Measurements from ENCODE around the gene RAN.
"Not testable (repeated sequence)": the region's sequence is repeated elsewhere in the genome, so short reads cannot be mapped to it uniquely, and the experiment has no call there.

RAN gene

DNA sequence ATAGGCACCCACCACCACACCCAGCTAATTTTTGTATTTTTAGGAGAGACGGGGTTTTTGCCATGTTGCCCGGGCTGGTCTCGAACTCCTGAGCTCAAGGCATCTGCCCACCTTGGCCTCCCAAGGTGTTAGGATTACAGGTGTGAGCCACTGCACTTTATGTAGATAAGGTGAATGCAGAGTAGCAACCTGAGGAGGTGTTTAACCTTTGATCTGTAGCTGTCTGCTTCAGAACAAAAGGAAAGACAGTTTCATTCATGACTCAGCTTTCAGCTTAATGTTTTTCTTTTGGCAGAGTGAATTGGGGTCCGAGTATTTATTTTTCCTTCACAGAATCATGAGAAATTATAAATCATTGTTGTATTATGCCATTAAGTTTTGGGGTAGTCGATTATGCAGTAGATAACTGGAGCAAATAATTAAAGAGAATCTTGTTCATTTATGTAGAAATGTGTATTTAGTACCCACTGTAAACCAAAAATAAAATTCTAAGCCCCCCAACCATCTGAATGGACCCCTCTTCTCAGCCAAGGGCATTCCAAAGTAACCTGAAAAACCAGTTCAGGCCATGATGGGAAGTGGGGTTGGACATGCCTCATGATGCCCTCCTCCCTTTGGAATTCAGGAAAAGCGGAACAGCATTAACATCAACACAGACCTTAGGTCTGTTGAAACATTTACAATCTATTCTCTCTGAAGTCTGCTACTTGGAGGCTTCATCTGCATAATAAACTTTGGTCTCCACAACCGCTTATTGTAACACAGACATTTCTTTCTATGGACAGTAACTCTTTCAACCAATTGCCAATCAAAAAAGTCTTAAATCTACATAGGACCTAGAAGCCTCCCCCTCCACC lies 22.1 kb upstream of the RAN start:
- no peak for DNase-seq (ENCODE audit: extremely low read depth in 1 of 2, low read depth in 1 of 2)

DNA sequence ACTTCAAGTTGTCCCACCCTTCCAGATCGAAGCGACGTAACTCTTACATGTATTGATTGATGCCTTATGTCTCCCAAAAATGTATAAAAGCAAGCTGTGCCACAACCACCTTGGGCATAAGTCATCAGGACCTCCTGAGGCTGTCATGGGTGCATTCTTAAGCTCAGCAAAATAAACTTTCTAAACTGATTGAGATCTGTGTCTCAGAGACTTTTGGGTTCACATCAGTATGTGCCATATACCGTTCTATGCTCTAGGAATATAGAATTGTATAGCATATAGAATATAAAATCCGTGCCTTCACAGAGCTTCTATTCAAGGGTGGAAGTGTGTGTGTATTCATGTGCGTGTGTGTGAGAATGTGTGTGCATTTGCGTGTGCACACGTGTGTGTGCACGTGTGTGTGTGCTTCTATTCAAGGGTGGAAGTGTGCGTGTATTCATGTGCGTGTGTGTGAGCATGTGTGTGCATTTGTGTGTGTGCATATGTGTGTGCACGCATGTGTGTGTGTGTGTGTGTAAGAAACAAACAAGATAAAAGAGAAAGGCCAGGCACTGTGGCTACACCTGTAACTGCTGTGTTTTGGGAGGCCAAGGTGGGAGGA lies 21.3 kb upstream of the RAN start:
- no peak for DNase-seq (ENCODE audit: extremely low read depth in 1 of 2, low read depth in 1 of 2)

DNA sequence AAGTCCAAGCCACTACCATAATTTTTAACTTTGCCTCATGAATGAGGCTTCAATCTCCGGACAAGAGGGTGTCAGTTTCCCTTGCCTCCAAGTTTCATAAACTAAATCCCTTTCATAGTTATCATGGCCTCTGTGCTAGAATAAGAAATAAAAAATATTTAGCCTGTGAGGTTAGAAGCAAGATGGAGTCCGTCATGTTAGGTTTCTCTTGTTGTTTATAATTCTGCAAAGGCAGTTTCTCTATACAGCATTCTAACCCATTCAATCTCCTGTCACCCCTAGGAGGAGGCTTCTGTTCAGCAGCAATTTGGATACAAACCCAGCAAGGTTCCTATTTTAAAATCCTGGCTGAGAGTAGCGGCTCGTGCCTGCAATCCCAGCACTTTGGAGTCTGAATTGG lies 15.8 kb upstream of the RAN start:
- DNase-seq (ENCODE audit: extremely low read depth in 1 of 2, low read depth in 1 of 2) = no peak

DNA sequence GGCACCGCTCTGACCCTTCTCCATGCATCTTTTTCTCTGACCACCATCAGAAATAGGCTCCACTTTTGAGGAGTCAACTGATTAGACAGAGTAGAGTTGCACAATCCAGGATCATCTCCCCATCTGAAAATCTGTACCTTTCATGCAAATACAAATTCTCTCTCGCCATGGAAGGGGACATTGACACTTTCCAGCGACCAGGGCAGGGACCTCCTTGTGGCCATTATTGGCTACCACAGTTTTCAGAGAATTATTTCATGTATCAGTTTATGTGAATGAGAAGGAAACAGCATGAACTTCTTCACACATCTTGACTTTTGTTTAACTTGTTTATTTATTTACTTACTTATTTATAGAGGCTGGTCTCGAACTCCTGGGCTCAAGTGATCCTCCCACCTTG lies 13.8 kb upstream of the RAN start:
- DNase-seq (ENCODE audit: extremely low read depth in 1 of 2, low read depth in 1 of 2) = no peak

DNA sequence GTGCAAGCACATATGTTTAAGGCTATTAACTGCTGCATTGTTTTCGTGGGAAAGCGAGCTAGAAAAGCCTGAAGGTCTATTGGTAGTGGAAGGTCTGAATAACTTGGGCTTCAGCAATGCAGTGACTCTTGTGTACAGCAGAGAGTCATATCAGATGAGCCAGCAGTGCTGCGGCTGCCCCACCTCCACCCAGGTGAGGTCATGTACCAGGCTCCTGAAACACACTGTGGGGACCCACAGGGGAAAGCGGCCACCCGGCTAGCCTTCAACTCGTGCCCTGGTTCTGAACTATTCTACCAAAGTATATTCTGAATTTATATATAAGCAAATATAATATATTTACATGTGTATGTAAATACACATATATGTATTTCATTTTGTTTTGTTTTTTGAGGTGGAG lies 12.7 kb upstream of the RAN start:
- no peak for DNase-seq (ENCODE audit: extremely low read depth in 1 of 2, low read depth in 1 of 2)

DNA sequence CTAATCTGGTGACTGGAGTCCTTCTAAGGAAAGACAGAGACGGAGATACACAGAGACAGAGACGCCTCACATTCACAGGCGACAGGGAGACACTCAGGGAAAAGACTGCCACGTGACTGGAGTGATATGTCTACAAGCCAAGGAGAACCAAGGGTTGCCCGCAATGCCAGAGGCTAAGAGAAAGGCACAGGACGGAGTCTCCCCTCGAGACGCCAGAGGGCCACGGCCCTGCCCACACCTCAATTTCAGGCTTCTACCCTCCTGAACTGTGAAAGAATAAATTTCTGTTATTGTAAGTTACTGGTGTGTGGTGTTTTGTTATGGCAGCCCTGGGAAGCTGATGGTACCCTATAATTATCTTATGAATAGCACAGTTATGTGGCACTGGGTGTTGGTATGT lies 11.6 kb upstream of the RAN start:
- DNase-seq (ENCODE audit: extremely low read depth in 1 of 2, low read depth in 1 of 2) = no peak

DNA sequence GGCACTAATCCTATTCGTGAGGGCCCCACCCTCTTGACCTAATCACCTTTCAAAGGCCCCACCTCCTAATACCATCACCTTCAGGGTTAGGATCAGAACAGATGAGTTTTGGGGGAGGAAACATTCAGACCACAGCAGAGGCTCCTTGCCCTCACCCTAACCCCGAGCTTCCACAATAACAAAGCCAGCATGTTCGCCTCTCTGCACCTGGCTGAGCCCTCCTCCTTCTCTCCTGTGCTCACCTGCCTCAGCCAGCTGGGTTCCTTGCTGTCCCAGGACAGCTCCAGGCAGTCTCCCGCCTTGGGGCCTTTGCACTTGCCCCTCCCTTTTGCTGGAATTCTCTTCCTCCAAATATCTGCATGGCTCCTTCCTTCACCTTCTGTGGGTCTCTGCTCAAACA lies 9.7 kb upstream of the RAN start:
- DNase-seq (ENCODE audit: extremely low read depth in 1 of 2, low read depth in 1 of 2) = no peak

DNA sequence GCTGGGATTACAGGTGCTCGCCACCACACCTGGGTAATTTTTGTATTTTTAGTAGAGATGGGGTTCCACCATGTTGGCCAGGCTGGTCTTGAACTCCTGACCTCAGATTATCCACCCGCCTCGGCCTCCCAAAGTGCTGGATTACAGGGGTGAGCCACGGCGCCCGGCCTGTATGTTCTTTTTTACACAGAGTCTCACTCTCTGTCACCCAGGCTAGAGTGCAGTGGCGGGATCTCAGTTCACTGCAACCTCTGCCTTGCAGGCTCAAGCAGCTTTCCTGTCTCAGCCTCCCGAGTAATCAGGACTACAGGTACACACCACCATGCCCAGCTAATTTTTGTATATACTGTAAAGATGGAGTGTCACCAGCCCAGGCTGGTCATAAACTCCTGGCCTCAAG lies 9.1 kb upstream of the RAN start:
- DNase-seq (ENCODE audit: extremely low read depth in 1 of 2, low read depth in 1 of 2) = not testable (repeated sequence)

DNA sequence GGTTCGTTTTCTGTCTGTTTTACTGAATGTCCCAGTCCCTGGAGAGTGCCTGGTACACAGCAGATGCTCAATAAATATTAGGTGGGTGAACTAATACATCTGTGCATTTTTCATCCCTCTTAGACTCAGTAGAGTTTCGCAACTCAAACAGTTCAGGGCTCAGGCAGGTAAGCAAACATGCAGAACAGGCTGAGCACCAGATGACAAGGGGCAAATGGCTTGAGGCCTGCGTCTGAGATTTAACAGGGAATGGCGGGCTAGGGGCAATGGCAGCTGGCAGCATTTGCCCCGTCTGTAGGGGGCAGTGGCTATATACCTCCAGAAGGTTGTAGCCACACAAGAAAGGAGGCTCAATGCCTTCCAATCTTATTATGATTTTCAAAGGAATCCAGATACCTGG lies 8.6 kb upstream of the RAN start:
- no peak for DNase-seq (ENCODE audit: extremely low read depth in 1 of 2, low read depth in 1 of 2)

DNA sequence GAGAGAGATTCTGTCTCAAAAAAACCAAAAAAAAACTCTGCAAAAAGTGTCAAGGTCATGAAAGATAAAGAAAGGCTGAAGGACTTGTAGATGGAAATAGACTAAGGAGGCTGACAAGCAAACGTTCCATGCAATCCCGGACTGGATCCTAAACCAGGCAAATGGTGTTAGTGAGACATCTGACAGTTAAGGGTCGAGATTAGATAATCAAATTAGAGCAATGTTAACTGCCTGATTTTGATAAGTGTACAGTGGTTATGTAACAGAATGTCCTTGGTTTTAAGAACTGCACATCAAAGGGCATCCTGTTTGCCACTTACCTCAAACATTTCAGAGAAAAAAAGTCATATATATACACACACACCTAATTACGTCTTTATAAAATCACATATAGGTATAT lies 3.5 kb upstream of the RAN start:
- no peak for DNase-seq (ENCODE audit: extremely low read depth in 1 of 2, low read depth in 1 of 2)

DNA sequence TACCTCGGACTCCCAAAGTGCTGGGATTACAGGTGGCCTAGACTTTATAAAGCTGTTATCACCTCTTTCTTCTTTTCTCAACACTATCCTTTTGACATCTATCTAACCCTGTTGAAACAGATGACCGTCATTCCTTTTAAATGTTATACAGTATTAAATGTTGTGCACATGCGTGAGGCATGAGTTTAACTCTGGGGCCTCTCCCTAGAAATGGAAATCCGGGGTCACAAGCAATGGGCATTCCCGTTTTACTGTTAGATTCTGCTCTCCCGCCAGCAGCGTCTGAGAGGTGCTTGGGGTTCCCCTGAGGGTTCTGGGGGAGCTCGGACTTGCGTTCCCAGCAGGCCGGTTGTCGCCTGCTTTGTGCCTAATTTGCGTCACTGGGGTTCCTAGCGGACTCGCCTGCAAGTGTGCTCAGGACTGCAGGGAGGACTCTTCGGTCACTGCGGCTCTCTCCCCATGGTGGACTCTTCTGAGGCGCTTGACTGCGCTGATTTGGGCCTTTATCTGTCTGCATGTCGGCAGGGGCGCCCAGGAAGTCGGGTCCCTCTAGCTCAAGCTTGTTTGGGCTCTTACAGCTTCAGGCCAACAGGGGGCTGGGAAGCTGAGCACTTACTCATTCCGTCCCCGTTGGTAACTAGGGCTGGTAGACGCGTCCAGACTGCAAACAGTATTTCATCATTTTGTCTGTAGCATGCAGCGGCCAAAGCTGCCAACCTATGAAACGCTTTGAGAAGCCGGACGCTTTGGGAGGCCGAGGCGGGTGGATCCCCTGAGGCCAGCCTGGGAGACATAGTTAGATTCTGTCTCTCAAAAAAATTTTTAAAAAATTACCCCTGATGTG lies 1.2 kb upstream of the RAN start:
- peak in 1 of 2 donors; percentile 40 for DNase-seq (ENCODE audit: extremely low read depth in 1 of 2, low read depth in 1 of 2)

DNA sequence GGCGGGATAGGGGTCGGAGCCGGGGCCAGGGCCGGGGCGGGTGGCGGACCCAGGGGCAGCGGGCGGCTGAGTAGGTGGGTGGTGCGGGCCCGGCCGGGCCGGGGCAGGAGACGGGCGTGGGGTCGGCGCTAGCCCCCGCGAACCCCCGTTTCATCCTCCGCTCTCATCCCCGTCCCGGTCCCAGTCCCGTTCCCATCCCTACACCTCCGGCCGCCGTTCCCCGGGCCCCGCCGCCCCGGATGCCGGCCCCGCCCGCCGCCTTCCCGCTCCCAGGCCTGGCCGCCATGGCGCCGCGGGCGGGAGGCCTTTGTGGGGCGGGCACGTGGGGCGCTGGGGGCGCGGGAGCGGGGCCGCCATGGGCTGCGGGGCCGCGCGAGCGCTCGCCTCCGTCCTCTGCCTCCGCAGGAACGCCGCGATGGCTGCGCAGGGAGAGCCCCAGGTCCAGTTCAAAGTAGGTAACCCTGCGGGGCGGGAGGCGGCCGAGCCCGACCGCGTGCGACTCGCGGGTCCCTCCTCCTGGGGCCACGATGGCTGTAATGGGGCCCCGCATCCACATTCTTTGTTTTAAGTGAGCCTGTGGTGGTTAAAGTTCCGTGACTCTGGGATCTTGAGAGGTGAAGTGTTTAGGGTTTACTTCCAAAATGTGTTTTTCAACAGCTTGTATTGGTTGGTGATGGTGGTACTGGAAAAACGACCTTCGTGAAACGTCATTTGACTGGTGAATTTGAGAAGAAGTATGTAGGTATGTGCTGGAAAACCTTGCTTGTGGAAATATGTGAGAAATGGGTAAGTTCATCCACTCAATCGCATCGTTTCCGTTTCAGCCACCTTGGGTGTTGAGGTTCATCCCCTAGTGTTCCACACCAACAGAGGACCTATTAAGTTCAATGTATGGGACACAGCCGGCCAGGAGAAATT lies 572 bp downstream of the RAN start:
- DNase-seq (ENCODE audit: extremely low read depth in 1 of 2, low read depth in 1 of 2) = peak in 1 of 2 donors; percentile 28

DNA sequence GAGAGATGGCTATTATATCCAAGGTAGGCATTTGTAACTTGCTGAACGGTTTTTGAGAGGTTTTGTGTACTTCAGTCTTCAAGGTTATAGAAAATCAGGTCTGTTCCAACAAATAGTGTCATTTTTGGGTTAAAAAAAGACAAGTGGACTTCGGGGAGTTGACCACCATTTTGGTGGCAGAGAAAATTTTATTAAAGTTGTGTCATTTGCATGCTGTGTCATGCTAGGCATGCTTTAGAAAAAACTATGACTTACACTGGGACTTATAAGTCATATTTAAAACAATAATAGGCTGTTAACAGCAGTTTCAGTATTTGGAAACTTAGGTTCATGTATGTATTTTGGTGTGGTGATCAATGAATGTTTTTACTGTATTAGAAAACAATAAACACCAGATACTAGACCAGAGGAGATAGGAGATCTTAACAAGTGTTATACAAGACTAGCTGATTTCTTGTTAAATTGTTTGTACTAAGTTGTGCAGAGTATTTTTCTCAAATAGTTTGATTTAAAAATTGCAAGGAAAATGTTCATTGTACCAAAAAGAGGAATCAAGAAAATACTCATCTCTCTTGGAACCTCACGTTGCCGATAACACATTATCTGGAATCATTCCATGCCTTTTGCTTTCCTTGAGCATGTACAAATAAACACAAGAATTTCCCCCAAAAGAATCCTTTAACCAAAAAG lies 1.4 kb downstream of the RAN start:
- no peak for DNase-seq (ENCODE audit: extremely low read depth in 1 of 2, low read depth in 1 of 2)

DNA sequence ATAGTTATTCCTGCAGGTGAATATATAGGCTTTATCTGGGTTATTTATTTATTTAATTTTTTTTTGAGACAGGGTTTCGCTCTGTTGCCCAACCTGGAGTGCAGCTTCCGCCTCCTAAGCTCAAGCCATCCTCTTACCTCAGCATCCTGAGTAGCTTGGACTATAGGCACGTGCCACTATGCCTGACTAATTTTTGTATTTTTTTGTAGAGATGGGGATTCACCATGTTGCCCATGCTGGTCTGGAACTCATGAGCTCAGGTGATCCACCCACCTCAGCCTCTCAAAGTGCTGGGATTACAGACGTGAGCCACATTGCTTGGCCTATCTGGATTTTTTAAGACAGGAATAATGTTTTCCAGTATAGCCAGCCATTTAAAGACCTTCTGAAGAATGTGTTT lies 2.0 kb downstream of the RAN start:
- no peak for DNase-seq (ENCODE audit: extremely low read depth in 1 of 2, low read depth in 1 of 2)

DNA sequence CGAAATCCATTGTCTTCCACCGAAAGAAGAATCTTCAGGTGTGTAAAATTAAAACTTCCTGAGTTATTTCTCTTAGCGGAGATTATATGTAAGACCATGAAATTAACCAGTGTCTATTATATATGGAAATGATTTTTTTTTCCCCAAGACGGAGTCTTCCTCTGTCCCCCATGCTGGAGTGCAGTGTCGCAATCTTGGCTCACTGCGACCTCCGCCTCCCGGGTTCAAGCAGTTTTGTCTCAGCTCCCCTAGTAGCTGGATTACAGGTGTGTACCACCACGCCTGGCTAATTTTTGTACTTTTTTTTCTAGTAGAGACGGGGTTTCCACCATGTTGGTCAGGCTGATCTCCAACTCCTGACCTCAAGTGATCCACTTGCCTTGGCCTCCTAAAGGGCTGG lies 2.8 kb downstream of the RAN start:
- no peak for DNase-seq (ENCODE audit: extremely low read depth in 1 of 2, low read depth in 1 of 2)

DNA sequence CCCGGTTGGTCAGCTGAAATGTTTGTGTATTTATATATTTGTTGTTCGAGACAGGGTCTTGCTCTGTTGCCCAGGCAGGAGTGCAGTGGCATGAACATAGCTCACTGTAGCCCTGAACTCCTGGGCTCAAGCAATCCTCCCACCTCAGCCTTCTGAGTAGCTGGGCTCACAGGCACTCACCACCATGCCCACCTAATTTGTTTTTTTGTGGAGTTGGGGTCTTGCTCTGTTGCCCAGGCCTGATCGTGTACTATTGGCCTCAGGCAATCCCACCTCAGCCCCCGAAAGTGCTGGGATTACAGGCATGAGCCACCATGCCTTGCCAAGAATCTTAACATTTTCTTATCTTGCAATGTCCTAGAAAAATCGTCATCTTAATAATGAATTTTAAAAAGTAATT lies 3.3 kb downstream of the RAN start:
- no peak for DNase-seq (ENCODE audit: extremely low read depth in 1 of 2, low read depth in 1 of 2)

DNA sequence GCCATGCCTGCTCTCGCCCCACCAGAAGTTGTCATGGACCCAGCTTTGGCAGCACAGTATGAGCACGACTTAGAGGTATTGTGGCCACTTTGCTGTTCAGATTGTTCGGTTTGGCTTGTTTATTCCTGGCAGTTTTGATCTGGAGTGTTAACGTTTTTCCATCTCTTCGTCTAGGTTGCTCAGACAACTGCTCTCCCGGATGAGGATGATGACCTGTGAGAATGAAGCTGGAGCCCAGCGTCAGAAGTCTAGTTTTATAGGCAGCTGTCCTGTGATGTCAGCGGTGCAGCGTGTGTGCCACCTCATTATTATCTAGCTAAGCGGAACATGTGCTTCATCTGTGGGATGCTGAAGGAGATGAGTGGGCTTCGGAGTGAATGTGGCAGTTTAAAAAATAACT lies 3.8 kb downstream of the RAN start:
- not testable (repeated sequence) for DNase-seq (ENCODE audit: extremely low read depth in 1 of 2, low read depth in 1 of 2)

DNA sequence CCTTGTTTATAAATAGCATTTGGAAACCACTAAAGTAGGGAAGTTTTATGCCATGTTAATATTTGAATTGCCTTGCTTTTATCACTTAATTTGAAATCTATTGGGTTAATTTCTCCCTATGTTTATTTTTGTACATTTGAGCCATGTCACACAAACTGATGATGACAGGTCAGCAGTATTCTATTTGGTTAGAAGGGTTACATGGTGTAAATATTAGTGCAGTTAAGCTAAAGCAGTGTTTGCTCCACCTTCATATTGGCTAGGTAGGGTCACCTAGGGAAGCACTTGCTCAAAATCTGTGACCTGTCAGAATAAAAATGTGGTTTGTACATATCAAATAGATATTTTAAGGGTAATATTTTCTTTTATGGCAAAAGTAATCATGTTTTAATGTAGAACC lies 4.4 kb downstream of the RAN start:
- no peak for DNase-seq (ENCODE audit: extremely low read depth in 1 of 2, low read depth in 1 of 2)

DNA sequence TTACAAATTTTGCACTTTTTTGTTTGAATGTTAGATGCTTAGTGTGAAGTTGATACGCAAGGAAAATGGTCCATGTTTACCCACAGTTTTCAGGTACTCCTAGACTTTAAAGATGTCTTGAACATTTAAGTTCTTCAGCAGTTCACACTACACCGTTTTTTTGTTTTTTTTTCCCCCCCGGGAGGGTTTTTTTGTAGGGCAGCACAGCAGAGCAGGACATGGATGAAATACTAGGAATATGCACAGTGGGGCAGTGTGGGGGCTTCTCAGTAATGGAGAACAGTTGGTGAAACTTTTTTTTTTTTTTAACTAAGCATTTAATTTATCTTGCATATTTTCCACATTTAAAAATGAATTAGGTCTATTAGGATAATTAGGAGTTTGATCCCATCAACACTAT lies 4.9 kb downstream of the RAN start:
- no peak for DNase-seq (ENCODE audit: extremely low read depth in 1 of 2, low read depth in 1 of 2)

DNA sequence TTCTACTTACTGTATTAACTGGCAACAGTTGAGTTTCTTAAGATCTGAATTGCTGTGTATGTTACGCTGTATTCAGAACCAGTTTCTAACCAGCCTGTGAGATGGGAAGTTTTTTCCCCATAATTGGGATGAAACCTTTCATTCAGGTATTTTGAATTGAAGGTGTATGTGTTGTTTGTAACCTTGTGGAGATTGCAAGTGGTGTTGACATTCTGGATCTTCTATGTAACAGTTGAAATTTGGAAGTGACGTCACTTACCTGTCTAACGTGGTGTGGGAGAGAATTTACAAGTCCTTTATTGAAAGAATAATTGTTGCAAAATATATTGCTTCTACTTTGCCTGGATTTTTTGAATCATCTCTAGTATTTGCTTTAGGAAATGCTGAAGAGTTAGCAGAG lies 5.5 kb downstream of the RAN start:
- DNase-seq (ENCODE audit: extremely low read depth in 1 of 2, low read depth in 1 of 2) = no peak
